Thoracic aorta (tissue), 2 donors: ENCODE measurements around the gene MRAP. TPM values are rescaled to one million over a fixed set of nuclear protein-coding genes. Genes with fewer than 3 reads are reported as not detected.
"Not testable (repeated sequence)": the region's sequence is repeated elsewhere in the genome, so short reads cannot be mapped to it uniquely, and the experiment has no call there.

Source experiments
- ATAC-seq: fragments of 150-250 bp; one replicate; pipeline ENCODE4 v1.8.0; 2017; ENCODE audit warnings: low read depth; ENCODE audit not compliant: insufficient number of reproducible peaks, low FRiP score
- DNase-seq: peaks from one replicate; pipeline ENCODE4 v3.0.0-alpha.2; 2020; ENCODE audit warnings: low spot score
- H3K27ac ChIP-seq, 2 donors: fragments of 200-600 bp; sonication (generic); 1 replicate in 1 of 2; 2 replicates in 1 of 2; pipeline ENCODE4 v1.5.1; 2016; ENCODE audit warnings: mild to moderate bottlenecking in 2 of 2, moderate library complexity in 2 of 2
- H3K27me3 ChIP-seq: fragments of 200-600 bp; sonication (generic); replicated peaks from 2 replicates; pipeline ENCODE4 v1.6.0; 2016; ENCODE audit warnings: mild to moderate bottlenecking; ENCODE audit not compliant: insufficient read depth
- H3K36me3 ChIP-seq: fragments of 200-600 bp; sonication (generic); one replicate; pipeline ENCODE4 v1.5.1; 2016
- H3K4me1 ChIP-seq, 2 donors: fragments of 200-600 bp; sonication (generic); 1 replicate in 1 of 2; 2 replicates in 1 of 2; pipeline versions ENCODE4 v1.5.1 to v1.6.0; 2016; ENCODE audit warnings: low read depth in 2 of 2, mild to moderate bottlenecking in 1 of 2; ENCODE audit not compliant: control insufficient read depth in 1 of 2
- H3K4me3 ChIP-seq: fragments of 200-600 bp; sonication (generic); 2 replicates; pipeline ENCODE4 v1.5.1; 2016; ENCODE audit warnings: mild to moderate bottlenecking
- H3K9me3 ChIP-seq: fragments of 200-600 bp; sonication (generic); 2 replicates; pipeline ENCODE4 v1.5.1; 2016
- total RNA-seq, 2 donors: library from RNA; depleted of rRNA; stranded (reverse); fragments of >200 nt; gene quantifications; one replicate each; pipeline versions ENCODE4 v1.1.0 to v1.2.3, GENCODE V29; 2016
- TF ChIP-seq, protein P1 (sequence below): fragments of 200-600 bp; sonication (generic); IDR thresholded peaks from one replicate; pipeline ENCODE4 v1.5.1; 2019; ENCODE audit warnings: antibody characterized with exemption

MRAP gene
- total RNA-seq, 2 donors from 2014 or later: not detected

DNA sequence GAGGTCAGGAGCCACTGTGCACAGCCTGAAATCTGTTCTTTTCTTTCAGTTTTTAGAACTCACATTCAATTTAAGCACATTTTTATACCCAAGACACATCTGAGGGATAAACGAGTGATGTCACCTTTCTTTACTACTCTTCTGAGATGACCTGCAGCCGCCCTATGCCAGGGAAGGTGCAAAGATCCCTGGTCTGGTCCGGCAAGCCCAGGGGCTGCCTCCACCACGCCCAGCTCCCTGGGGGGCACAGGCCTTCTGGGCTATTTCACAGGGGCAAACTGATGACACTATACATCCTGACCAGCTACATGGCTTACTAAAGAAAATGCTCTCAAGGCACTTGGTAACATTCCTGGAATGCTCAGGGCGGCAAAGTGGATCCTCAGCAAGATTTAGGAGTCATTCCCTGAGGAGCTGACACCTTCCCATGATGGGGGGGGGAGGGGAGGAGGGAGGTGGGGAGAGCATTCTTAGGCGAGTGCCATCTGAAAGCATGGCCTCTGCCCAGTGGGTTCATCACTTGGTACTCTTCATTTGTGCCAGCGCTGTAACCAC lies 11.3 kb downstream of the MRAP start:
- no peak for ATAC-seq
- Histone ChIP-seq H3K27me3 (no peaks in the 10 kb centered on the region), H3K27ac (no peak overlapping the region), H3K4me1 (no peaks in the 10 kb centered on the region), H3K9me3 (no peaks in the 10 kb centered on the region), H3K36me3 (peaks cover 22% of the 10 kb centered on the region), H3K4me3 (no peak overlapping the region)
- no peak for DNase-seq
- TF ChIP-seq, protein P1, sequence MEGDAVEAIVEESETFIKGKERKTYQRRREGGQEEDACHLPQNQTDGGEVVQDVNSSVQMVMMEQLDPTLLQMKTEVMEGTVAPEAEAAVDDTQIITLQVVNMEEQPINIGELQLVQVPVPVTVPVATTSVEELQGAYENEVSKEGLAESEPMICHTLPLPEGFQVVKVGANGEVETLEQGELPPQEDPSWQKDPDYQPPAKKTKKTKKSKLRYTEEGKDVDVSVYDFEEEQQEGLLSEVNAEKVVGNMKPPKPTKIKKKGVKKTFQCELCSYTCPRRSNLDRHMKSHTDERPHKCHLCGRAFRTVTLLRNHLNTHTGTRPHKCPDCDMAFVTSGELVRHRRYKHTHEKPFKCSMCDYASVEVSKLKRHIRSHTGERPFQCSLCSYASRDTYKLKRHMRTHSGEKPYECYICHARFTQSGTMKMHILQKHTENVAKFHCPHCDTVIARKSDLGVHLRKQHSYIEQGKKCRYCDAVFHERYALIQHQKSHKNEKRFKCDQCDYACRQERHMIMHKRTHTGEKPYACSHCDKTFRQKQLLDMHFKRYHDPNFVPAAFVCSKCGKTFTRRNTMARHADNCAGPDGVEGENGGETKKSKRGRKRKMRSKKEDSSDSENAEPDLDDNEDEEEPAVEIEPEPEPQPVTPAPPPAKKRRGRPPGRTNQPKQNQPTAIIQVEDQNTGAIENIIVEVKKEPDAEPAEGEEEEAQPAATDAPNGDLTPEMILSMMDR: no peak

DNA sequence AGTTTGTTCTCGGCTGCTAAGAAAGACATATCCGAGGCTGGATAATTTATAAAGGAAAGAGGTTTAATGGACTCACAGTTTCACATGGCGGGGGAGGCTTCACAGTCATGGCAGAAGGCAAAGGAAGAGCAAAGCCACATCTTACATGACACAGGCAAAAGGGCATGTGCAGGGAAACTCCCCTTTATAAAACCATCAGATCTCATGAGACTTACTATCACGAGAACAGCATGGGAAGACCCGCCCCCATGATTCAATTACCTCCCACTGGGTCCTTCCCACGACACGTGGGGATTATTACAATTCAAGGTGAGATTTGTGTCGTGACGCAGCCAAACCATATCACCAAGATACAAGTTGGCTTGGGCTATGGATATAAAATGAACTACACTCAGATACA lies 12.3 kb downstream of the MRAP start:
- DNase-seq, H3K4me3 ChIP-seq, H3K4me1 ChIP-seq, H3K9me3 ChIP-seq, H3K27ac ChIP-seq, ATAC-seq, H3K27me3 ChIP-seq: not testable (repeated sequence)
- H3K36me3 ChIP-seq: peaks cover 25% of the 10 kb centered on the region

DNA sequence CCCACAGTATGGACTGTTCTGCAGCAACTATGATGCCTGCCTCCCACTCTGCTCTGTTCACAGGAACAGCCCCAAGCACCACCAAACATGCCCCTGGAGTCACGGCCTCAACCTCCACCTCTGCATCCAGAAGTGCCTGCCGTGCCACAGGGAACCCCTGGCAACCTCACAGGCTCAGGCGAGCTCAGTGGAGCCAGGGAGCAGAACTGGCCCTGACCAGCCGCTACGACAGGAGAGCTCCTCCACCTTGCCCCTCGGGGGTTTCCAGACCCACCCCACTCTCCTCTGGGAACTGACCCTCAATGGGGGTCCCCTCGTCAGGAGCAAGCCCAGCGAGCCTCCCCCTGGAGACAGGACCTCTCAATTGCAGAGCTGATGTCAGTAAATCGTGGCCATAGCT lies 13.0 kb downstream of the MRAP start:
- Histone ChIP-seq H3K4me3 (no peak overlapping the region), H3K27ac (no peak overlapping the region), H3K36me3 (peaks cover 32% of the 10 kb centered on the region), H3K4me1 (no peaks in the 10 kb centered on the region), H3K27me3 (no peaks in the 10 kb centered on the region), H3K9me3 (no peaks in the 10 kb centered on the region)
- ATAC-seq: no peak
- DNase-seq: no peak
- TF ChIP-seq, protein P1: no peak

- H3K4me3 ChIP-seq: no peak overlapping the region
- TF ChIP-seq, protein P1: no peak
- ATAC-seq: no peak
- no peaks in the 10 kb centered on the region for H3K4me1 ChIP-seq
- H3K9me3 ChIP-seq: no peaks in the 10 kb centered on the region
- H3K27ac ChIP-seq: no peak overlapping the region
- no peaks in the 10 kb centered on the region for H3K27me3 ChIP-seq
- H3K36me3 ChIP-seq: peaks cover 39% of the 10 kb centered on the region
- no peak for DNase-seq
These were observed 13.7 kb downstream of the MRAP start for GRCh38 chr21:32312326-32312725.

DNA sequence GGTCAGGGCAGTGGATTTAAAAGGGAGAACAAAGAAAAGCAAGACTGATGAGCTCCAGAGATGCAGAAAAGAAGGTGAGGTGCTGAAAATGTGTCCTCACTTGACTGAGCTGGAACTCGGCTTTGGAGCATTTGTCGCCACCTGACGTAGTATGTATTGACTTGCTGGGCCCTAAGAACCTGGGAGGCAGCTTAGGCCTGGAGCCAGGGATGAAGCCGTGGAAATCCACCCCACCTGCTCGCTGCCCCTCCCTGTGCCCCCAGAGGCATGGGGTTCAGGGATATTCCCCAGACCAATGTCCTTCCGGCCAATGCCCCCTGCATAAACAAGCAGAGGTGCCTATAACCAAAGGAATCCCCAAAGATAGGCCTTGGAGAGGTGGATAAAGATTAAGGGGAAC lies 14.3 kb downstream of the MRAP start:
- no peaks in the 10 kb centered on the region for H3K9me3 ChIP-seq
- no peak for DNase-seq
- peaks cover 44% of the 10 kb centered on the region for H3K36me3 ChIP-seq
- ATAC-seq: no peak
- no peak overlapping the region for H3K4me3 ChIP-seq
- TF ChIP-seq, protein P1: no peak
- H3K27me3 ChIP-seq: no peaks in the 10 kb centered on the region
- H3K27ac ChIP-seq: no peak overlapping the region
- no peaks in the 10 kb centered on the region for H3K4me1 ChIP-seq

DNA sequence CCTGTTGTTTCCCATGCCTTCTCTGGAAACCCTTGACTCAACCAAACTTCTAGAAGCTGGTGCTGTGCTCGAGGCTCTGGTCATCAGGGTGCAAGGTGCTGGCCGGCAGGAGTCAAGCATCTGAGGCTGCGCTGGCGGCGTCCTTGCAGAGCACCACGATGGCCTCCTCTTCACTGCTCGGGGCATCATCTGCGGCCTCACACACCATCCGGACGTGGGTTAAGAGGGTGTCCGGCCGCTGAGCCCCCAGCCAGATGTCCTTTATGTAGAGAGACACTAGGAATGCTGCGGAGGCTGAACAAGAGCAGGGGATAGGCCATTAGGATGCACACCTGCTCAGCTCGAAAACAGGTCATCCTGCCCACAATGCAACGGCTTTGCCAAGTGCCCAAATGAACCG lies 16.2 kb downstream of the MRAP start:
- Histone ChIP-seq H3K36me3 (peaks cover 58% of the 10 kb centered on the region), H3K4me1 (no peaks in the 10 kb centered on the region), H3K4me3 (no peak overlapping the region), H3K27me3 (no peaks in the 10 kb centered on the region), H3K27ac (no peak overlapping the region), H3K9me3 (no peaks in the 10 kb centered on the region)
- DNase-seq (no peak), ATAC-seq (no peak)
- TF ChIP-seq, protein P1: no peak
